Caco-2 (cell line): ENCODE data around the gene CCDC9. TPM values are rescaled to one million over a fixed set of nuclear protein-coding genes. Genes with fewer than 3 reads are reported as not detected.
"Not testable (repeated sequence)": the region's sequence is repeated elsewhere in the genome, so short reads cannot be mapped to it uniquely, and the experiment has no call there.

Experiments
- BruUV-seq: library from RNA; stranded (reverse); fragments of 400-500 nt; replicated peaks from 2 replicates; lab custom pipeline; 2021; lab: Mats Ljungman, UMichigan
- CTCF ChIA-PET: fragments of 300-600 bp; sonication (Branson Sonifier 250); formaldehyde crosslinking; loops from one replicate; lab custom pipeline; 2022; ENCODE audit warnings: antibody characterized with exemption; lab: Charles Lee
- POLR2A ChIA-PET: fragments of 300-600 bp; sonication (Branson Sonifier 250); formaldehyde crosslinking; loops from one replicate; lab custom pipeline; 2022; ENCODE audit warnings: antibody characterized with exemption; lab: Charles Lee
- DNase-seq, 2 experiments: peaks; one replicate each; pipeline versions ENCODE4 v3.0.0 to v3.0.0-alpha.2; 2020 to 2022
- H3K27me3 ChIP-seq: replicated peaks from 2 replicates; pipeline ENCODE4 v1.6.0; 2011; ENCODE audit warnings: low read length; ENCODE audit not compliant: control insufficient read depth, insufficient read depth
- H3K36me3 ChIP-seq: 2 replicates; pipeline ENCODE4 v1.5.1; 2011; ENCODE audit warnings: low read length; ENCODE audit not compliant: control insufficient read depth, insufficient read depth
- H3K4me1 ChIP-seq: fragments of 250-450 bp; sonication (Bioruptor Pico); 2 replicates; pipeline ENCODE4 v1.5.1; 2020; ENCODE audit warnings: mild to moderate bottlenecking
- H3K4me3 ChIP-seq: 2 replicates; pipeline ENCODE4 v1.5.1; 2011; ENCODE audit warnings: low read depth, mild to moderate bottlenecking, control low read depth, low read length
- H3K9me3 ChIP-seq: fragments of 250-450 bp; sonication (Bioruptor Pico); 2 replicates; pipeline ENCODE4 v1.5.1; 2020; ENCODE audit warnings: mild to moderate bottlenecking, moderate library complexity
- H3K27ac Mint-ChIP-seq: one replicate; pipeline ENCODE4 v1.8.0; 2022; ENCODE audit warnings: mixed read lengths; ENCODE audit not compliant: unreplicated experiment
- H3K27me3 Mint-ChIP-seq: one replicate; pipeline ENCODE4 v1.8.0; 2022; ENCODE audit warnings: mixed read lengths; ENCODE audit not compliant: insufficient read depth, unreplicated experiment
- H3K36me3 Mint-ChIP-seq: one replicate; pipeline ENCODE4 v1.8.0; 2022; ENCODE audit warnings: mild to moderate bottlenecking, mixed read lengths; ENCODE audit not compliant: insufficient read depth, unreplicated experiment
- H3K4me1 Mint-ChIP-seq: one replicate; pipeline ENCODE4 v1.8.0; 2022; ENCODE audit warnings: low read depth, mixed read lengths; ENCODE audit not compliant: unreplicated experiment
- H3K4me3 Mint-ChIP-seq: one replicate; pipeline ENCODE4 v1.8.0; 2022; ENCODE audit warnings: mild to moderate bottlenecking, moderate library complexity, mixed read lengths; ENCODE audit not compliant: unreplicated experiment
- H3K9me3 Mint-ChIP-seq: one replicate; pipeline ENCODE4 v1.8.0; 2022; ENCODE audit warnings: mixed read lengths; ENCODE audit not compliant: unreplicated experiment
- CTCF ChIP-seq, 2 experiments: fragments of 200-600 bp in 1 of 2; IDR thresholded peaks; 1 replicate in 1 of 2; 2 replicates in 1 of 2; pipeline versions ENCODE4 v1.5.1 to v1.8.0; 2011 to 2022; ENCODE audit warnings: antibody characterized with exemption in 1 of 2, control low read depth in 1 of 2, inconsistent platforms in 1 of 2, low read depth in 1 of 2, low read length in 1 of 2, mild to moderate bottlenecking in 1 of 2, moderate library complexity in 1 of 2; ENCODE audit not compliant: insufficient read depth in 1 of 2, severe bottlenecking in 1 of 2, unreplicated experiment in 1 of 2
- intact Hi-C: fragments of 100-400 bp; cut with micrococcal nuclease; formaldehyde crosslinking; loops from one replicate; pipeline ENCODE4 v1.10.0; 2022; ENCODE audit not compliant: unreplicated experiment
- total RNA-seq: library from RNA; stranded (reverse); gene quantifications from 2 replicates; pipeline ENCODE4 v1.2.3, GENCODE V29; 2022

The CCDC9 gene
- total RNA-seq, 1 experiment from 2014 or later = 43.1 TPM

GRCh38 chr19:47283405-47284059, 27.2 kb downstream of the CCDC9 start:
- Mint-ChIP-seq H3K4me1 (peaks cover 7% of the 10 kb centered on the region), H3K36me3 (peaks cover 10% of the 10 kb centered on the region), H3K9me3 (no peaks in the 10 kb centered on the region), H3K4me3 (no peak overlapping the region), H3K27ac (no peak overlapping the region), H3K27me3 (no peaks in the 10 kb centered on the region)
- no TSS peak for BruUV-seq
- H3K9me3 ChIP-seq = no peaks in the 10 kb centered on the region
- no peak for DNase-seq
- H3K27me3 ChIP-seq = no peaks in the 10 kb centered on the region
- intact Hi-C loops = loop anchor here (1.0 to 5.0 kb wide), 2 partner anchors 108 to 144 kb away; no protein-coding TSS in a partner anchor
- POLR2A ChIA-PET = no interaction called here
- CTCF ChIA-PET = interaction anchor here (0.7 to 1.2 kb wide), 3 partner anchors 35 to 65 kb away, joined by 3 to 8 read pairs (median 3); partner anchors contain the start of gene DHX34
- no peaks in the 10 kb centered on the region for H3K36me3 ChIP-seq
- H3K4me3 ChIP-seq = no peak overlapping the region
- peaks cover under 1% of the 10 kb centered on the region; the same call in 1 of the 2 replicates for H3K4me1 ChIP-seq
- no peak for TF ChIP-seq CTCF (IDR thresholded peaks at IDR 0.05; ENCODE audit: insufficient read depth in 1 of 2, low read depth in 1 of 2, low read length in 1 of 2, severe bottlenecking in 1 of 2, unreplicated experiment in 1 of 2)

- Histone ChIP-seq H3K36me3 (no peaks in the 10 kb centered on the region), H3K4me3 (no peak overlapping the region), H3K9me3 (no peaks in the 10 kb centered on the region), H3K4me1 (peaks cover 10% of the 10 kb centered on the region), H3K27me3 (no peaks in the 10 kb centered on the region)
- BruUV-seq = no TSS peak
- peak in 1 of 2 experiments; percentile 78 for DNase-seq
- H3K4me3 Mint-ChIP-seq = no peak overlapping the region
- no peaks in the 10 kb centered on the region for H3K27me3 Mint-ChIP-seq
- H3K36me3 Mint-ChIP-seq = peaks cover 8% of the 10 kb centered on the region
- H3K4me1 Mint-ChIP-seq = peaks cover 14% of the 10 kb centered on the region
- TF ChIP-seq CTCF (IDR thresholded peaks at IDR 0.05; ENCODE audit: insufficient read depth in 1 of 2, low read depth in 1 of 2, low read length in 1 of 2, severe bottlenecking in 1 of 2, unreplicated experiment in 1 of 2) = peak; percentile 66 to 83
- CTCF ChIA-PET = interaction anchor here (0.7 to 1.2 kb wide), 4 partner anchors 9 to 144 kb away, joined by 3 to 5 read pairs (median 4); partner anchors contain the start of gene CCDC9
- POLR2A ChIA-PET = no interaction called here
- intact Hi-C loops = loop anchor here (1.0 to 5.0 kb wide), 2 partner anchors 107 to 143 kb away; no protein-coding TSS in a partner anchor
- no peak overlapping the region for H3K27ac Mint-ChIP-seq
- no peaks in the 10 kb centered on the region for H3K9me3 Mint-ChIP-seq
Measured at GRCh38 chr19:47284324-47284899, 28.1 kb downstream of the CCDC9 start.

- H3K9me3 ChIP-seq = no peaks in the 10 kb centered on the region
- DNase-seq = peak; percentile 89 to 92
- no peaks in the 10 kb centered on the region for H3K27me3 Mint-ChIP-seq
- peak; percentile 78 to 89 for TF ChIP-seq CTCF (IDR thresholded peaks at IDR 0.05; ENCODE audit: insufficient read depth in 1 of 2, low read depth in 1 of 2, low read length in 1 of 2, severe bottlenecking in 1 of 2, unreplicated experiment in 1 of 2)
- H3K36me3 Mint-ChIP-seq = no peaks in the 10 kb centered on the region
- no peak overlapping the region for H3K4me3 ChIP-seq
- BruUV-seq = no TSS peak
- H3K9me3 Mint-ChIP-seq = no peaks in the 10 kb centered on the region
- peaks cover 7% of the 10 kb centered on the region for H3K4me1 Mint-ChIP-seq
- peak overlapping the region; percentile 64 for H3K27ac Mint-ChIP-seq
- ChIA-PET CTCF (interaction anchor here (0.9 to 1.2 kb wide), 3 partner anchors 21 to 132 kb away, joined by 3 to 7 read pairs (median 5); partner anchors contain the start of genes DHX34 and INAFM1), POLR2A (no interaction called here)
- no peaks in the 10 kb centered on the region for H3K27me3 ChIP-seq
- H3K36me3 ChIP-seq = no peaks in the 10 kb centered on the region
- intact Hi-C loops = loop anchor here (1.0 to 5.0 kb wide), 4 partner anchors 9 to 131 kb away; partner anchors contain the start of gene DHX34
- H3K4me3 Mint-ChIP-seq = no peak overlapping the region
- no peaks in the 10 kb centered on the region for H3K4me1 ChIP-seq
Measured at GRCh38 chr19:47296036-47296435, 39.7 kb downstream of the CCDC9 start.

- H3K4me3 Mint-ChIP-seq, H3K27me3 ChIP-seq, H3K36me3 Mint-ChIP-seq, H3K9me3 ChIP-seq, H3K4me1 ChIP-seq, intact Hi-C loops, H3K4me3 ChIP-seq, H3K36me3 ChIP-seq, H3K9me3 Mint-ChIP-seq, H3K27ac Mint-ChIP-seq, H3K27me3 Mint-ChIP-seq, DNase-seq, BruUV-seq, POLR2A ChIA-PET: not testable (repeated sequence)
- H3K4me1 Mint-ChIP-seq = peaks cover 15% of the 10 kb centered on the region
- CTCF ChIA-PET = interaction anchor here (1.3 to 2.5 kb wide), 2 partner anchors 10 to 48 kb away, joined by 3 to 8 read pairs; partner anchors contain the start of gene DHX34
Measured at GRCh38 chr19:47300867-47301266, 44.5 kb downstream of the CCDC9 start.
